GM12872 (cell line): ENCODE results near the gene NCR1.
A peak's percentile ranks its signal among the peaks of the same experiment; 100 is the strongest.

Source experiments
- CTCF ChIP-seq: IDR thresholded peaks from 3 replicates; pipeline ENCODE4 v1.5.1; 2011; ENCODE audit warnings: low read depth, mild to moderate bottlenecking, low read length, moderate library complexity; ENCODE audit not compliant: insufficient read depth

Gene NCR1

GRCh38 chr19:54905803-54906511, at the start of gene NCR1:
NCR1 (plus strand) TSS chr19:54906148; CDS start chr19:54906188, 40 bp downstream.
- no peak for TF ChIP-seq CTCF

- TF ChIP-seq CTCF: no peak
Observed at GRCh38 chr19:54871696-54872095, 34.3 kb upstream of the NCR1 start.

GRCh38 chr19:54873990-54874389, 32.0 kb upstream of the NCR1 start, which contains the start of gene FCAR:
FCAR (plus strand) TSS chr19:54874235; CDS start chr19:54874290, 55 bp downstream.
- TF ChIP-seq CTCF: no peak

GRCh38 chr19:54875506-54875905, 30.4 kb upstream of the NCR1 start:
- no peak for TF ChIP-seq CTCF

- no peak for TF ChIP-seq CTCF
Observed at GRCh38 chr19:54877471-54877870, 28.5 kb upstream of the NCR1 start.

GRCh38 chr19:54881884-54882283, 24.1 kb upstream of the NCR1 start:
- no peak for TF ChIP-seq CTCF

GRCh38 chr19:54882758-54883157, 23.2 kb upstream of the NCR1 start:
- peak; percentile 52 for TF ChIP-seq CTCF
